T-helper 2 cell treated with Interferon-gamma antibody and Interleukin-4, amounts not matched to agents 5 μg/mL and 100 μg/mL, for 36 hours (primary cell): ENCODE data around the gene THAP11.
A peak's percentile ranks its signal among the peaks of the same experiment; 100 is the strongest.

Experiments
- DNase-seq: peaks from one replicate; pipeline ENCODE4 v3.0.0; 2021; ENCODE audit warnings: low spot score
- H3K27ac Mint-ChIP-seq: one replicate; pipeline ENCODE4 v1.8.0; 2021; ENCODE audit warnings: mild to moderate bottlenecking, mixed read lengths
- H3K27me3 Mint-ChIP-seq: one replicate; pipeline ENCODE4 v1.8.0; 2021; ENCODE audit warnings: low read depth, mixed read lengths
- H3K36me3 Mint-ChIP-seq: one replicate; pipeline ENCODE4 v1.8.0; 2021; ENCODE audit warnings: low read depth, mixed read lengths
- H3K4me1 Mint-ChIP-seq: one replicate; pipeline ENCODE4 v1.8.0; 2021; ENCODE audit warnings: low read depth, mixed read lengths
- H3K4me3 Mint-ChIP-seq: one replicate; pipeline ENCODE4 v1.8.0; 2022; ENCODE audit warnings: mild to moderate bottlenecking, moderate library complexity, mixed read lengths
- H3K9me3 Mint-ChIP-seq: one replicate; pipeline ENCODE4 v1.8.0; 2021; ENCODE audit warnings: mixed read lengths

THAP11 gene

GRCh38 chr16:67844497-67844896, 2.4 kb downstream of the THAP11 start:
- H3K4me1 Mint-ChIP-seq, result peaks cover 43% of the 10 kb centered on the region
- H3K4me3 Mint-ChIP-seq, result peak overlapping the region; percentile 93
- no peak overlapping the region for H3K27ac Mint-ChIP-seq
- DNase-seq, result no peak
- no peaks in the 10 kb centered on the region for H3K27me3 Mint-ChIP-seq
- H3K36me3 Mint-ChIP-seq, result peaks cover 4% of the 10 kb centered on the region
- H3K9me3 Mint-ChIP-seq, result no peaks in the 10 kb centered on the region

- H3K4me3 Mint-ChIP-seq, result peak overlapping the region; percentile 90
- H3K27ac Mint-ChIP-seq, result peak overlapping the region; percentile 89
- H3K9me3 Mint-ChIP-seq, result no peaks in the 10 kb centered on the region
- peak; percentile 13 for DNase-seq
- peaks cover 7% of the 10 kb centered on the region for H3K36me3 Mint-ChIP-seq
- no peaks in the 10 kb centered on the region for H3K27me3 Mint-ChIP-seq
- peaks cover 45% of the 10 kb centered on the region for H3K4me1 Mint-ChIP-seq
Measured at GRCh38 chr16:67845291-67846062, 3.4 kb downstream of the THAP11 start.

GRCh38 chr16:67846063-67846319, 3.9 kb downstream of the THAP11 start:
- Mint-ChIP-seq H3K4me1 (peaks cover 45% of the 10 kb centered on the region), H3K9me3 (no peaks in the 10 kb centered on the region), H3K27me3 (no peaks in the 10 kb centered on the region), H3K4me3 (peak overlapping the region; percentile 90), H3K36me3 (peaks cover 7% of the 10 kb centered on the region), H3K27ac (peak overlapping the region; percentile 89)
- DNase-seq, result no peak

- Mint-ChIP-seq H3K27me3 (no peaks in the 10 kb centered on the region), H3K27ac (peak within 1 kb of the TSS; percentile 89)
Measured at GRCh38 chr16:67846320-67847063, 4.4 kb downstream of the THAP11 start, which contains the start of gene NUTF2. NUTF2 (plus strand) TSS chr16:67846933; CDS start chr16:67865131, 18,198 bp downstream.

GRCh38 chr16:67847064-67847861, 5.1 kb downstream of the THAP11 start, which contains the start of gene CENPT:
CENPT (minus strand) TSS chr16:67847693; CDS start chr16:67833859, 13,834 bp downstream.
- H3K27me3 Mint-ChIP-seq, result no peaks in the 10 kb centered on the region
- H3K9me3 Mint-ChIP-seq, result no peaks in the 10 kb centered on the region
- peaks cover 7% of the 10 kb centered on the region for H3K36me3 Mint-ChIP-seq
- H3K27ac Mint-ChIP-seq, result peak within 1 kb of the TSS; percentile 79
- peak; percentile 25 for DNase-seq
- H3K4me3 Mint-ChIP-seq, result peak within 1 kb of the TSS; percentile 91
- H3K4me1 Mint-ChIP-seq, result peaks cover 41% of the 10 kb centered on the region

More at GRCh38 chr16:67846320-67847063, 4.4 kb downstream of the THAP11 start, which contains the start of gene NUTF2:
- no peaks in the 10 kb centered on the region for H3K9me3 Mint-ChIP-seq
- peaks cover 7% of the 10 kb centered on the region for H3K36me3 Mint-ChIP-seq
- H3K4me1 Mint-ChIP-seq, result peaks cover 44% of the 10 kb centered on the region
- H3K4me3 Mint-ChIP-seq, result peak within 1 kb of the TSS; percentile 91
- peak; percentile 96 for DNase-seq

- Mint-ChIP-seq H3K27ac (no peak overlapping the region), H3K4me3 (peak overlapping the region; percentile 91), H3K4me1 (peaks cover 39% of the 10 kb centered on the region), H3K9me3 (no peaks in the 10 kb centered on the region), H3K27me3 (no peaks in the 10 kb centered on the region), H3K36me3 (peaks cover 7% of the 10 kb centered on the region)
- no peak for DNase-seq
Measured at GRCh38 chr16:67848118-67848517, 6.0 kb downstream of the THAP11 start.

GRCh38 chr16:67853670-67854069, 11.6 kb downstream of the THAP11 start:
- no peak for DNase-seq
- Mint-ChIP-seq H3K36me3 (peaks cover 3% of the 10 kb centered on the region), H3K9me3 (no peaks in the 10 kb centered on the region), H3K27ac (no peak overlapping the region), H3K4me1 (peaks cover 17% of the 10 kb centered on the region), H3K27me3 (no peaks in the 10 kb centered on the region), H3K4me3 (no peak overlapping the region)

GRCh38 chr16:67855789-67856188, 13.7 kb downstream of the THAP11 start:
- no peaks in the 10 kb centered on the region for H3K27me3 Mint-ChIP-seq
- no peak overlapping the region for H3K4me3 Mint-ChIP-seq
- no peak for DNase-seq
- H3K36me3 Mint-ChIP-seq, result no peaks in the 10 kb centered on the region
- no peaks in the 10 kb centered on the region for H3K9me3 Mint-ChIP-seq
- H3K4me1 Mint-ChIP-seq, result peaks cover 10% of the 10 kb centered on the region
- H3K27ac Mint-ChIP-seq, result no peak overlapping the region

GRCh38 chr16:67856927-67857546, 14.9 kb downstream of the THAP11 start:
- peaks cover 10% of the 10 kb centered on the region for H3K4me1 Mint-ChIP-seq
- peaks cover 2% of the 10 kb centered on the region for H3K36me3 Mint-ChIP-seq
- H3K4me3 Mint-ChIP-seq, result no peak overlapping the region
- H3K27me3 Mint-ChIP-seq, result no peaks in the 10 kb centered on the region
- peak overlapping the region; percentile 21 for H3K27ac Mint-ChIP-seq
- H3K9me3 Mint-ChIP-seq, result no peaks in the 10 kb centered on the region
- no peak for DNase-seq

- Mint-ChIP-seq H3K27ac (no peak overlapping the region), H3K4me3 (no peak overlapping the region), H3K4me1 (peaks cover 10% of the 10 kb centered on the region), H3K36me3 (peaks cover 2% of the 10 kb centered on the region), H3K9me3 (no peaks in the 10 kb centered on the region), H3K27me3 (no peaks in the 10 kb centered on the region)
- no peak for DNase-seq
Measured at GRCh38 chr16:67857547-67858233, 15.6 kb downstream of the THAP11 start.

- Mint-ChIP-seq H3K4me1 (peaks cover 10% of the 10 kb centered on the region), H3K27ac (peak overlapping the region; percentile 58), H3K9me3 (no peaks in the 10 kb centered on the region), H3K36me3 (peaks cover 2% of the 10 kb centered on the region), H3K27me3 (no peaks in the 10 kb centered on the region), H3K4me3 (no peak overlapping the region)
- DNase-seq, result no peak
Measured at GRCh38 chr16:67858500-67858899, 16.4 kb downstream of the THAP11 start.

GRCh38 chr16:67860589-67861398, 18.7 kb downstream of the THAP11 start:
- H3K9me3 Mint-ChIP-seq, result no peaks in the 10 kb centered on the region
- no peaks in the 10 kb centered on the region for H3K27me3 Mint-ChIP-seq
- no peak overlapping the region for H3K27ac Mint-ChIP-seq
- peaks cover 5% of the 10 kb centered on the region for H3K36me3 Mint-ChIP-seq
- DNase-seq, result no peak
- no peak overlapping the region for H3K4me3 Mint-ChIP-seq
- H3K4me1 Mint-ChIP-seq, result peaks cover 7% of the 10 kb centered on the region
